Measurements from ENCODE around the gene APLNR. TPM values are rescaled to one million over a fixed set of nuclear protein-coding genes. Genes with fewer than 3 reads are reported as not detected.
"Not testable (repeated sequence)": the region's sequence is repeated elsewhere in the genome, so short reads cannot be mapped to it uniquely, and the experiment has no call there.

Gene APLNR
- total RNA-seq (2014; rRNA removed; shearing (Covaris generic)), result not detected in 2 replicates
- not detected in 2 replicates for polyA plus RNA-seq (2014; cell fraction: nucleus; rRNA removed)

DNA sequence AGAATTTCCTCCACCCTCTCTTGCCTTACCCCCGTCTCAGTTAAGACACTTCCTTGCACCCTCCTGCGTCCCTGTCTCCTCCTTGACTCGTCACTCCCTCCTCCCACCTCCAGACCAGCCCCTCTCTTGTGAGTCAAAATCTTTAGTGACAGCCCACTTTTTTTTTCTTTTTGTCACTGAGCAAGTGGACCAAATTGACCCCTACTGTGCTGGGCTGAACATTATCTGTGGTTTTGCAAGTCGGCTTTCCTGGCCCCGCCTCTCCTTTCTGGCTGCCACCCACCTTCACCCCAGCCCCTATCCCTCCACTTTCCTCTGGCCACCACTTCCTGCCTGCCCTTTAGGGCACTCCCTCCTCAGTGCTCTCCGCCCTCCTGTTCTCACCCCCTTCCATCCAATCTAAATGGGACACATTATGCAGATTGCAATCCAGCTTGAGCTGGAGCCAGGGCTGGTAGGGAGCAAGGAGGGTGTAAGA is at the start of gene APLNR:
Gene APLNR (minus strand): TSS at position 47 of the 478 bp plus-strand sequence. CDS start 246 bp downstream, outside the sequence.
- no peak for DNase-seq (ENCODE audit: extremely low read depth, low read depth)

DNA sequence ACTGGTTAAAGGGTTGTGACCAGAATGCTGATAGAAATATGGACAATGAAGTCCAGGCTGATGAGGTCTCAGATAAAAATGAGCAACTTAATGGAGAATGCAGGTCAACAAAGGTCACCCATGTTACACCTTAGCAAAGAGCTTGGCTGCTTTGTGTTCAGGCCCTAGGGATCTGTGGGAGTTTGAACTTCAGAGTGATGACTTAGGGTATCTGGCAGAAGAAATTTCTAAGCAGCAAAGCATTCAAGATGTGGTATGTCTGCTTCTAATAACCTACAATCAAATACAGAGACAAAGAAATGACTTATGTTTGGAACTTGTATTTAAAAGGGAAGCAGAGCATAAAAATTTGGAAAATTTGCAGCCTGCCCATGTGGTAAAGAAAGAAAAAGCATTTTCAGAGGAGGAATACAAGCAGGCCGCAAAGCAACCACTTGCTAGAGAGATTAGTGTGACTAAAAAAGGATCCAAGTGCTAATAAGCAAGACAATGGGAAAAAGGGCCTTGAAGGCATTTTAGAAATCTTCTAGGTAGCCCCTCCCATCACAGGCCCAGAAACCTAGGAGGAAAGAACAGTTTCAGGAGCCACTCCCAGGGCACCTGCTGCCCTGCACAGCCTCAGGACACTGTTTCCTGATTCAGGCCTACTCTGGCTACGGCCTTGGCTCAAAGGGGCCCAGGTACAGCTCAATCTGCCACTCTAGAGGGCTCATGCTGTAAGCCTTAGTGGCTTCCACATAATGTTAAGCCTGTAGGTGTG is 46.4 kb upstream of the APLNR start:
- DNase-seq (ENCODE audit: extremely low read depth, low read depth), result no peak

DNA sequence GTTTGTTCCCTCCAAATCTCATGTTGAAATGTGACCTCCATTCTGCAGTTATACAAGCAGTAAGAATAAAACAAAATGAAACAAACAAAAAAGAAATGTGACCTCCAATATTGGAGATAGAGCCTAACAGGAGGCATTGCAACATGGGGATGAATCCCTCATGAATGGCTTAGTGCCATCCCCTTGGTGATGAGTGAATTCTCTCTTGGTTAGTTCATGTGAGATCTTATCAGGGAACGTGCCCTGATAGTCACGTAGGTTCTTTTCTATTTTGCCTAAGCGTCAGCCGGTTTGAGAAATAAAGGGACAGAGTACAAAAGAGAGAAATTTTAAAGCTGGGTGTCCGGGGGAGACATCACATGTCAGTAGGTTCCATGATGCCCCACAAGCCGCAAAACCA is 44.5 kb upstream of the APLNR start:
- not testable (repeated sequence) for DNase-seq (ENCODE audit: extremely low read depth, low read depth)

DNA sequence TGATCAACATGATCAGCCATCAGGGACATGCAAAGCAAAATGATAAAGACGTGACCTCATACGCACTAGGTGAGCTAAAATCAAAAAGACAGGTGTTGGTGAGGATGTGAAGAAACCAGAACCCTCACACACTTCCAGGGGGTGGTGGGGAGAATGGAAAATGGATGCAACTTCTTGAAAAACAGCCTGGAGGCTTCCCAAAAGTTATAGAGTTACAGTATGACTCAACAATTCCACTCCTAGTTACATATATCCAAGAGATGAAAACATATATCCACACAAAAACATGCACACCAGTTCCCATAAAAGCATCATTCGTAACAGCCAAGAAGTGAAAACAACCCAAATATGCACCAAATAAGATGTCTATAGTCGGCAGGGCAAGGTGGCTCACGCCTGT is 42.1 kb upstream of the APLNR start:
- no peak for DNase-seq (ENCODE audit: extremely low read depth, low read depth)

DNA sequence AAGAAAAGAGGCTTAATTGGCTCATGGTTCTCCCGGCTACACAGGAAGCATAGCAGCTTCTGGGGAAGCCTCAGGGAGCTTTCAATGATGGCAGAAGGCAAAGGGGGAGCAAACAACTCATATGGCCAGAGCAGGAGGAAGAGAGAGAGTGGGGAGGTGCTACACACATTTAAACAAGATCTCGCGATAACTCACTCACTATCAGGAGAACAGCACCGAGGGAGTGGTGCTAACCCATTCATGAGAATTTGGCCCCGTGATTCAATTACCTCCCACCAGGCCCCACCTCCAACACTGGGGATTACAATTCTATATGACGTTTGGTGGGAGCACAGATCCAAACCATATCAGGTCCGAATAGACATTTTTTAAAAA is 41.7 kb upstream of the APLNR start:
- peak; percentile 3 for DNase-seq (ENCODE audit: extremely low read depth, low read depth)

DNA sequence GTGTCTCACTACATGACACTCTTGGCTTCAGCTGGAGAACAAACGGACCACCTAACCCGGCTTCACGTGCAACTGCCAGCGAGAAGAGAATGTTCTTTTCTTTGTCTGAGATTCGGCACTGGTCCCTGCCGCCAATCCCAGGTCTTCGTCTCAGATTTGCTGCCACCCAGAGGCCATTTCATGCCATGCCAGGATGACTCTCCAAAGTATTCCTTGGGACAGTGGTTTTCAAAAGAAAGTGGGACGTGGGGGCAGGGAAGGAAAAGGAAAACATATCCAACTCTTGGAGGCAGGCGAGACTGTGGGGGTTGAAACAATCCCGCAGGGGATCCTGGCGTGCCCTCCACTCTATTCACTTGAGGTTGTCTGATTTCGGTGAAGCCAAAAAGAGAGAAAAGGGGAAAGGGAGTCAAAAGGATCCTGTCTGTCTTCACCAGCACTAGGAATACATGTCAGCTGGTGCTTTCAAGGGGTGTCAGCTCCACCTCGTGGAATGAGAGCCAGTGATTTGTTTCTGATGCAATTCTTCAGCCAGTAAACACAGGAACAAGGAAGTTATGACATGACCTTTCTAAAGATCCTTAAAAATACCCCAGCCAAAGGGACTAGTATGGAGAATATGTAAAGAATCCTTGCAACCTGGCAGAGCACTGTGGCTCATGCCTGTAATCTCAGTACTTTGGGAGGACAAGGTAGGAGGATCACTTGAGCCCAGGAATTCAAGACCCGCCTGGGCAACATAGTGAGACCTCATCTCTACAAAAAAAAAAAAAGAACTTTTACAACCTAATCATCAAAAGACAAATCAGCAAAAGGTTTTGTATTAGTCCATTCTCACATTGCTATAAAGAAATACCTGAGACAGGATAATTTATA is 41.0 kb upstream of the APLNR start:
- peak; percentile 80 for DNase-seq (ENCODE audit: extremely low read depth, low read depth)

DNA sequence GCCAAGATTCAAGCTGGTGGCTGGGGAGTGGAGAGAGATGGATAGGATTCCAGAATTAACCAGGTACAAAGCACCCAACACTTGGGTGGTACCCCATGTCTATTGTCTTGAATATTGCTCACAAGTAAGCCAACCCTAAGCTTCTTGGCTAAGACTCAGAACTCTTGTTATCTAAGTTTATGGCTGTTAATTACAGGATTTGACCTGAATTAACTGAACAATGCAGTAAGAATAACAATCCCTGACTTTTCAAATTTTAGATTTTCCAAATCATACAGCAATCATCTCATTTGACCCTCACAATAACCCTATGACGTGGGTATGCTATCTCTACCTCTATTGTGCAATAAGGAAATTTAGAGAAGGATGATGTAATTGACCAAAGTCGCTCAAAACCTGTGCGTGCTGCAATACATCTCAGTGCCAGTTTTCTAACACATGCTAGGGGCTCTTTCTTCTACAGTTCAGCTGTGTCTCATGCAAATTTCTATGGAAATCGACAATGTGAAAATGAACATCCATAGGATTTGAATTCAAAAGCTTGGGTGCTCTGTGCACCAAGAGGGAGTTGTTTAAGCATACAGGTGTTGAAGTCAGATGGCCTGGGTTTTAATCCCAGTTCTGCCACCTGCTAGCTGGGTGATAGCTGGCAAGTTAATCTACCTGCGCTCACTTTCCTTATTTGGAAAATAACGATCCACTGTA is 40.1 kb upstream of the APLNR start:
- DNase-seq (ENCODE audit: extremely low read depth, low read depth), result no peak

DNA sequence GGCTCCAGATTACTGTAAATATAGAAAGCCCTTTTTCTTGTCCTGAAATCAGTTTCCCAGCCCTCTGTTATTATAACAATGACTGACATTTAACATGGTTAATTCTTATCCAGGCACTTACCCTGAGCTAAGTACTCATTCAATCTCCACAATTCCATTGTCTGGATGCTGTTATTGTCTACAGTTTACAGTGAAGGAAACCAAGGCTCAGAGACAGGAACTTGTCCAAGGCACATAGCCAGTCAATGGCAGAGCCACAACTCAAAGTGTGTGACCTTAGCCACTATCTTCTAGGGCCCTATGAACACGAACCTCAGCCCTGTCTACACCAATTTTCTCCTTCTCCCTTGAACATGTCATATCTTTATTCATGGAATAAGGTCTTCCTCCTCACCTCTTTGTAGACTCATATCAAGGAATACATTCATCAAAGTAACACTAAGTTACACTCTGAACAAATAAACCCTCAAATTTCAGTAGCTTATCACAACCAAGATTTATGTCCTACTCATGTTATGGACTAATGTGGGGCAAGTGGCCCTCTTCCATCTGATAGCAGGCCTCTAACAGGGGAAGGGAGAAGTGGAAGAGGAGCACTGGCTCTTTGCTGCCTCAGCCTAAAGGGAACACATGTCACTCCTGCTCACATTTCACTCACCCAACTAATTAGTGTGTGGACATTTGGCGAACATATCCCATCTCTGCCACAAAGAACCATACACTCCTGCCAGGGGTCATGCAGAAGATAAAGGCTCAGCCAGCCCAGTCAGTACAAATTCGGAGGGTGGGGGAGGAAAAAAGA is 39.3 kb upstream of the APLNR start:
- DNase-seq (ENCODE audit: extremely low read depth, low read depth), result no peak

DNA sequence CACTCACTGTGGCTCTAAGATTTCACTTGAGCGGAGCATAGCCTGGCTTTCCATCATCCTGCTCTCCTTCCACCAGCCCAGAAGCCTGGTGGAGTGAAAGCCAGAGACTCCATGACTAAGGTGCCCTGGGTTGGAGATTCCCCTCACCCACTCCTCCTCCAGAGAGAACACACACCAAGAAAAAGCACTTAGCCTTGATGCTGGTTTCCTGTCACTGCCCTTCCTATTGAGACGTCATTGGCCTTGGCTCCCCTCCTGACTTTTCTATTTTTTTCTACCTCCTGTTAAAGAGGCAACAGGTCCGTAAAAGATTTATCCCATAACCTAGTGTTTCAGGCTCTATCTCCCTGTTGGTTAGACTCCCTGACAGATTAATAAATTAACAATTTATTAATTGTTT is 38.5 kb upstream of the APLNR start:
- DNase-seq (ENCODE audit: extremely low read depth, low read depth), result no peak

DNA sequence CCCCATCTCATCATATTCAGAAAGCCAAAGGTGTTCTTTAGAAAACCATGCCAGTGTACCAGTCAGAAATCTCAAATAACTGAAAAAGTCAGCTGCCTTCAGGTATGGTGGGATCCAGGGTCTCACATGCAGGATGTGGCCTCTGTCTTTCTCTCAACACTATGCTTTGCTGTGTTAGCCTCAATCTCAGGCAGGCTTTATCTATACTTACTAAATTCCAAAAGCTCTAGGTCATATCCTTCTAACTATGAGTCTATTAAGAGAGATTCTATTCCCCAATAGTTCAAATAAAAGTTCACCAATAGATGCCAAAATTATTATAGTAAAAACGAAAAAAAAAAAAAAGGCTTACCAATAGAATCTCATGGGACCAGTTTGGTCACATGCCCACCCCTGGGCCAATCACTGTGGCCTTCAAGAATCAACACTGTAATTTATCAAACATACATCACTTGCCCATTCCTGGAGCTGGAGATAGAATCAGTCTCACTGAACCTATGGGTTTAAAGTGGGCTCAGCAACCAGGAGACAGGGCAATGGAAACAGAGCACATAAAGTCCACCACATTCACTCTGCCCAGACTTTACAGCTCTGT is 38.0 kb upstream of the APLNR start:
- no peak for DNase-seq (ENCODE audit: extremely low read depth, low read depth)

DNA sequence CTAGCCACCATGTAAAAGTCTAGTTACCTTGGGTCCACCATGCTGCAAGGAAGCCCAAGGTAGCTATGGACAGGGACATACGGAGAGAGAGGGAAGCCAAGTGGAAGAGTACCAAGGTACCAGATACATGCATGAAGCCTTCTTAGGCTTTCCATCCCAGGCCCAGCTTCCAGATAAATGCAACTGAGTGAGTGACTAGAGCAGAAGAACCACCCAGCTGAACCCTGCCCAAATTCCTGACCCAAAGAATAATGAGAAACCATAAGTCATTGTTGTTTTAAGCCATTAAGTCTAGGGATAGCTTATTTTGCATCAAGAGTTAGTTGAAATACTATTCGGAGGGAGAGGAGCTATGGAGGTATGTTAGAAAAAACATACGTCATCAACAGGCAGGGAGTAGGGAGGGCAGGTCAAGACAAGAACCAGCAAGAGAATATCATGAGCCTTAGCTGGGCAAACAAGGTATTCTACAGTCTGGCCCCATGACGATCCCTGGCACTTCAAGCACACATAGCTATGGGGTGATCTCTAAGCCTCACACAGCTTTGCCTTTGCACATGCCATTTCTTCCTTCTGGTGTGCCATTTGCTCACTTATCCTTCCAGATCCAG is 36.5 kb upstream of the APLNR start:
- no peak for DNase-seq (ENCODE audit: extremely low read depth, low read depth)

DNA sequence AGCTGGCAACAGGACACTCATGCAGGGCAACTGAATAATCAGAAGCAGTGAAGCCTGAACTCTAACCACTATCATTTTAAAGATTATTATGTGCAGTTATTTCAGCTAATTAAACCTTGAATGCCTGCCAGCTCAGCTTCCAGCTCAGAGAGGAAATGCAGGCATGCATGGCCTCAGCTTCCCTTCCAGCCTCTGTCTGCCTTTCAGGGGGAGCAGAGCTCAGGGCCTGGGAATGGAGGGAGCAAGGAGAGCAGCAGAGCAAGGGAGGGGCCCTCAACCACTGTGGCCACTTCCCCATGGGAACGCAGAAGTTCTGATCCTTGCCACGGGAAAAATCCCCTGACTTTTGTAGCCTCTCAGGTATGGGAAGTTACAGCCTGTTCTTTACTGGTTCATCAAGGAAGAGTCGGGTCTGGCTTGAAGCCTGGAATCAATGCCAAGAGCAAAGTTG is 32.5 kb upstream of the APLNR start:
- no peak for DNase-seq (ENCODE audit: extremely low read depth, low read depth)

DNA sequence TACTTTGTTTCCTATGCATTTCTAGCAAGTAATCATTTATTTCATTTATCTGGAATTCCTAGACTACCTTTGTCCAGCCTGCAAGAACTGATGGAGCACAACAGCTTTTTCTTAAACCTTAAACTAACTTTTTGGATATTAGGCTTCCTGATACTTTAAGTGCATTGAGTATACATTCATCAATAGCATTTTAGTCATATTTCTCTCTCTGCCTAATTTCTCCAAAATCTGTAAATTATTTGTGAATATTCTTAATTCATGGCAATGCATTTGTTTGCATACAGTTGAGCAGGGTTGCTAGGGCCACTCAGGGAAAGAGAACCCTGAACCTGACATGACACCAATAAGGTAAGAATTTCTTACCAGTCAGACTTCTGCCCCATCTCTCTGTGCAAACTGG is 29.1 kb upstream of the APLNR start:
- DNase-seq (ENCODE audit: extremely low read depth, low read depth), result no peak

DNA sequence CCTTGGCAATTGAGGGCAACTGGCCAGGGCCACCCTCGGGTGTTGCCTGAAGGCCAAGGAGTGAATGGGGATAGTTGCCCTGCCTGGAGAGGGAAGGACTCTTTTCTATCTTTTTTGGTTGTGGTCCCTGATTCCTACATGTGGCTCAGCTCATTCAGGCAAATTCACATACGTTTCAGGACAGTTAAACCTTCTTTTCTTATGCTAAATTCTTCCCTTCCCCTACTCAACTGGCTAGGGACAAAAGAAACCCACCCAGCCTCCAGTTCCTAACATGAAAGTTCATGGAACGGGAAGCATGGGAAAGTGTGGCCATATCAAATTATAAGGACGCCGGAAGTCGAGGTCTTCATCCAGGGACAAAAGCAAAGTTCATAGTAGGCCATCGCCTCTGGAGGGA is 26.3 kb upstream of the APLNR start:
- DNase-seq (ENCODE audit: extremely low read depth, low read depth), result no peak

DNA sequence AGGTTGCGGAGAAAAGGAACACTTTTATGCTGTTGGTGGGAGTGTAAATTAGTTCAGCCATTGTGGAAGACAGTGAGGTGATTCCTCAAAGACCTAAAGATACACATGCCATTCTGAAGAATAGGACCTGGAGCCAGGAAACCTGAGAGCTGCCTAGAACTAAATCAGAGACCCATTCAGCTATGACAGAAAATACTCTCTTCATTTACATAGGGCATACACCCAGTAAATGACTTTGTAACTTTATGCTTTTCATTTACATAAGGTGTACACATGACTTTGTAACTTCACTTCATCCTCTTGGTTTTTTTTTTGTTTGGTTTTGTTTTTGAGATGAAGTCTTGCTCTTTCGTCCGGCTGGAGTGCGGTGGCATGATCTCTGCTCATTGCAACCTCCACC is 25.1 kb upstream of the APLNR start:
- DNase-seq (ENCODE audit: extremely low read depth, low read depth), result no peak

DNA sequence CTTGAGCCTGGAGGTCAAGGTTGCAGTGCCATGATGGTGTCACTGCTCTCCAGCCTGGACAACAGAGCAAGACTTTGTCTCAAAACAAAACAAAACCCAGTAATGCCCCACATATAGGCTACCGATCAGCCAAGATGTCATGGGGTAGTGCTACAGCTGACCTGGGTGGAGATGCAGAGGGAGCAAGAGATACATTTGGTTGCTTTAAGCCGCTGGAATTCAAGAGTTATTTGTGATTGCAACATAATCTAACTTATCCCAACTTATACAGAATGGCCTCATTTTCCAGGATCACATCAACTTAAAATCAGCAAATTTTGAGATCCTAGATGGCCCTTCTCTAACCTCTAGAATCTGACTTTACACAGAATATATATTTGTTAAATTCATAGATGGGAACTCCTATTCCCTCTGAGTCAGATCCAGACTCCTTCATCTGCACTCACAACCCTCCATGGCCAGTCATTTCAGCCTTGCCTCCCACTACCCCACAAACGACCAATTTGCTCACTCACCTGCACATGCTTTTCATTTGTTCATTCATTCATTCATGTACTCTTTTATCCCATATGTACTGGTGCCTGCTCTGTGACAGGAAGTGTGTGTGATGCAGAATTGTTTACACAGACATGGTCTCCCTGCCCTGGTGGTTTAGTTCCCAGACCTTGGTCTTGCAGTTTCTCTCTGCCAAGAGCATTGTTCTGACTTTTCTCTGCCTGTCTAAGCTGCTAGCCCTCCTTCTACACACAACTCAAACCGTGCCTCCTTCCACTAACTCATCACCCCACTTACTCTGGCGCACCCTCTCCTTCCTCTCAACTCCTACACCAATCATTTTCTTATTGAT is 24.1 kb upstream of the APLNR start:
- no peak for DNase-seq (ENCODE audit: extremely low read depth, low read depth)

DNA sequence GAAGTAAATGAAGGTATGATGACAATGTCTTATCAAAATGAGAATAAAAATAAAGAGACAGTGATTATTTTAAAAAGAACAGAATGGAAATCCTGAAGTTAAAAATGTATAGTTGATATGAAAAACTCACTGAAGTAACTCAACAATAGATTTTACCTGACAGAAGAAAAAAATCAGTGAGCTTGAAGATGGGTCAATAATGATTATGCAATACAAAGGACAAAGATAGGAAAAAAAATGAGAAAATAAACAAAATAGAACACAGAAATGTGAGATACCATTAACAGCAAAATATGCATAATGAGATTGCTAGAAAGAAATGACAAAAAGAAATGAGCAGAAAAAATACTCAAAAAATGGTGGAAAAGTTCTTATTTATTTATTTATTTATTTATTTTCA is 19.1 kb upstream of the APLNR start:
- no peak for DNase-seq (ENCODE audit: extremely low read depth, low read depth)

DNA sequence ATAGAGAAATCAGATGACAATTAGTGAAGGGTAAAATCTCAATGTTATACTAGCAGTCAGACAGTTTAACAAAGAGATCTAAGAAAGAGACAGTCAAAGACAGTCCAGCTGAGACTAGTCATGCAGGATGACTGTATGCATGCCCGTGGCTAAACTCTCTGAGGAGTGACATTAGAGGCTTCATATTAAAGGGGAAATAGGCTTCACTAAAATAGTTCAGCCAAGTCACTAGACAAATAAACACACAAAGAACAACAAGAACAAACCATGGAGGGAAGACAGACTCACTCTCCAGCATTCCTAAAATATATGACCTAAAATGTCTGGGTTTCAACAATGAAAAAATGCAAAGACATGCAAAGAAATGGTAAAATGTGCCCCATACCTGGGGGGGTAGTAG is 18.6 kb upstream of the APLNR start:
- no peak for DNase-seq (ENCODE audit: extremely low read depth, low read depth)

All from NCI-H460 (cell line).